Frontal cortex (tissue), 4 donors: ENCODE results near the gene XKRX. TPM values are rescaled to one million over a fixed set of nuclear protein-coding genes. Genes with fewer than 3 reads are reported as not detected.

Source experiments
- DNase-seq, 2 donors: peaks; one replicate each; pipeline ENCODE4 v3.0.0; 2012; ENCODE audit warnings: low spot score in 2 of 2
- FAIRE-seq: peaks from 2 replicates; lab custom pipeline; 2012; peaks lifted over from hg19 to GRCh38; lab: Jason Lieb, UNC
- total RNA-seq: library from RNA; depleted of rRNA; stranded (reverse); fragments of >200 nt; gene quantifications from one replicate; pipeline ENCODE4 v1.2.3, GENCODE V29; 2014
- donor health status: control.
- donor health status: control.
- donor health status: control.

Gene XKRX
- total RNA-seq = not detected

DNA sequence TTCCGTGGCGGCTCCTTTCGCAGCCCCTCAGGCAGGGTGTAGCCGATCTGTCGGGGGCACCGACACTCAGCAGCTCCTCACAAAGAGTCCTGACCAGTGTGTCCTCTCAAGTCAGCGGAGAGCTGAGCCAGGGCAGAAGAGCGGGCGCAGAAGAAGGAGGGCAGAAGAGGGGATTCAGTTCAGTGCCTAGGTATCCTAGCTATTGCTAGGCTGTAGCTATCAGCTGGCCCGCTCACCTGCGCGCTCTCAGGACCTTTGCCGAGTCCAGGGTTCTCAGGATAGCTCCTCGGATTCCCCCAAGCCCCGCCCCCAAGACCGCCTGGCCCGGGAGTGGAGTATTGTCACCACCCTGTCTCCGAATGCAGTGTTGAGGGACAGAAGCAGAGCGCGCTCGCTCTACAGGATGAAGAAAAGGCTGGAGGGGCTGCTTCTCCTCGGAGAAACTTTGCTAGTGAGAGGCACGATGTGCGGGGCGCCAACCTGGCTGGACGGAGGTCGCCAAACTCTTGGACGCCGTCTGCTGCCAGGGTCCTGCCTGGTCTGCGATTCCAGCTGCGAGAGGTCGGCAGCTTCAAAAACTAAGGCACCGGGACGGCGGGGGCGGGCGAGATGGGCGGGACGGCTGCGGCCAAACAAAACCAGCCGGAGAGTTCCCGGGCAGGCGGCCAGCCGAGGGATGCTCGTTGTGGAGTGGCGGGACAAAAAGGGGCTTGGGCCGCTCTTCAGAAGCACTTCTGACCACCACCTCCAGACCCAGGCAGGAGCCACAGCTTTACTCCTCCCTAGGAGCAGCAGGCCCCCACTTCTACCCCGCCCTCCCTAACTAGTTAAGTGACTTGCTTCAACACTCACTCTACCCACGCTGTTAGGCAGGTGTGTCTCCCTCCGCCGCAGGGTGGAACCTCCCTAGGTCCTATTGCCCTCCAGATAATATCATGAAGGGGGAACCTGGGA lies at the start of gene XKRX:
XKRX (minus strand) TSS at position 258 of the 954 bp plus-strand sequence. CDS start 613 bp downstream, outside the sequence.
- FAIRE-seq (no peak), DNase-seq (peak in 1 of 2 donors; percentile 16)

DNA sequence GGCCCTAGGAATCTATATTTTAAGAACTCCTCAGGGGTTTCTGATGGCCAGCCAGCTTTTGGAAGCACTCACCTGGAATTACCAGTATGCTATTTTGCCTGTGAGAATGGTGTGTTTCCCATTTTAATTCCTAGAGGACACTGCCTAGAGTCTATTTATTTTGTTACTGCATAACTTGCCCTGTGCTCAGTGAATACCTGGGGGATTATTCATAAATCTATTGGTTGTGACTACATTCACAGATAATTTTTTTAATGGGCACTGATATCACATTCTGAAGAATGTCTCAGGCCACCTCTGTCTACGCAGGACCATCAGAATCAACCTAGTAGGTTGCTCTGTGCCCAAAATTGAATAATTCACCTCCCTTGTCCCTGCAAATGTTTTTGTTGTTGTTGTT lies 47.5 kb upstream of the XKRX start:
- DNase-seq (no peak), FAIRE-seq (no peak)

DNA sequence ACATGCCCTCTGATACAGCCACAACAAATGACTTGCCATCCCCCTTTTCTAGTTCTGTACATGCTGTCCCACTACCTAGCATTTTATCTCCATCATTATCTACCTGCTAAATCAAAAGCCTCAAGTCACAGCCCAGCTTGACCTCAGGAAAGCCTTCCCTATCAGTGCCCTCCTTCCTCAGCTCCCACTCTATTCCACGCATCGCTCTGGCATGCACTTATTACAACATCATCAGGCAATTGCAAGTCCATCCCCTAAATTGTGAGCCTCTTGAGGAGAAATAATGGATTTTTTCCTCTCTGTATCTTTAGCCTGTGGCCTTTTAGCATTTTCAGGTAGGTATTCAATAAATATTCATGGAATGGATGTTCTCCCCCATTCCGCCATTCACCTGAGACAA lies 46.5 kb upstream of the XKRX start:
- FAIRE-seq (no peak), DNase-seq (no peak)

DNA sequence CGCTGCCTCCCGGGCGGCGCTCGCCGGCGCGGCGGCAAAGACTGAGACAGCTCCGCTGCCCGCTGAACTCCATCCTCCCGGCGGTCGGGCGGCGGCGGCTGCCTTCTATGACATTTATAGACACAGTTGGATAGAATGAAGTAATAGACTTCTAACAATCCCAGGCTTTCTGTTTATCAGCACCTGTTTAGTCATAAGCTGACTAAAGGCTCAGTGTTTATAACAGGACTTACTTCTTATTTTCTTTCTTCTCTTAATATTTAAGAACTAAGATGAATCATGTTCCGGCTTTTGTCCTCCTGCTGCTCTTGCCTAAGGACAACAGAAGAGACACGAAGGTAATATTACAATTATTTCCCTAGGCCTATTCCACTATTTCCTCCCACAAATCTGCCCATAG lies 44.7 kb upstream of the XKRX start:
- FAIRE-seq (no peak), DNase-seq (no peak)

DNA sequence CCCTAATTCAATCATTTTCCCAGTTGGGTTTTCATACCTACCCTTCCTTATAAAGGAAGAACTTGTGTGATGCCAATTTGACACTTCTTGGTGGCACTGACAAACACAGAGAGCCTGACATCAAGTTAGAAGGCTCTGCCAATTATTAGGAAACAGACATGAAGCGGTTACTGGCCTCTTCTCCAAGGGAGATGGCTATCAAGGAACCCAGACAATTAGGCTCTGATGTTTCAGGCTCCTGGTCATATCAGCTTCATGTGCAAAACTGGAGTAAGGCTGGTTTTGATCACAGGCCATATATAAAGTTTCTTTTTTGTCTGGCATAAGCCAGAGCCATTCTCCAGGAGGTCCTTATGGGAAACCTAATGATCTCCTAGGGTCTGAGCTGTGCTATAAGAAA lies 41.2 kb upstream of the XKRX start:
- DNase-seq (no peak), FAIRE-seq (no peak)

DNA sequence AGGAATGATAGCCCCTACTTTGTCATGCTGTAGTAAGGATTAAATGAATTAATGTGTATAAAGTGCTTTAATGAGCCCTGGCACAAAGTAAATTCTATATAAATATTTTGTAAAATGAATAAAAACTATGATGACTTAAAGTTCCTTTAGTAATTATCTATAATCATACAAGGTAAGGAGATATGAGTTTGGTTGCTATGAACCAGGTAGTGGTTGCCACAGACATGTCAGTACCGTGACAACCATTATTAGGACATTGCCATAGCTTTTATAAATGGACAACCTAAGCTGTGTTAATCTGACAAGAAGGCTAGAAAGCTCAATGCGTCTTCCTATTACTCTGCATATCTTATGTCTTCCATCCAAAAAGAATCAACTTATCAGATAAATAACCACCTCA lies 40.7 kb upstream of the XKRX start, which contains the start of gene ARL13A:
ARL13A (plus strand) TSS at position 301 of the 400 bp plus-strand sequence. CDS start 3,982 bp downstream, outside the sequence.
- FAIRE-seq = no peak
- no peak for DNase-seq

DNA sequence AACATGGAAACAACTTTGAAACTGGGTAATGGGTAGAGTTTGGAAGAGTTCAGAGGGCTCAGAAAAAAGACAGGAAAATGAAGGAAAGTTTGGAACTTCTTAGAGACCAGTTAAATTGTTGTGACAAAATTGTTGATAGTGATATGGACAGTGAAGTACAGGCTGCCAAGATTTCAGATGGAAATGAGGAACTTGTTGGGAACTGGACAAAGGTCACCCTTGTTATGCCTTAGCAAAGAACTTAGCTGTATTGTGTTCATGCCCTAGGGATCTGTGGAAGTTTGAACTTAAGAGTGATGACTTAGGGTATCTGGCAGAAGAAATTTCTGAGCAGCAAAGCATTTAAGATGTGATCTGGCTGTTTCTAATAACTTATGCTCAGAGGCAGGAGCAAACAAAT lies 35.6 kb upstream of the XKRX start:
- DNase-seq (no peak), FAIRE-seq (no peak)

DNA sequence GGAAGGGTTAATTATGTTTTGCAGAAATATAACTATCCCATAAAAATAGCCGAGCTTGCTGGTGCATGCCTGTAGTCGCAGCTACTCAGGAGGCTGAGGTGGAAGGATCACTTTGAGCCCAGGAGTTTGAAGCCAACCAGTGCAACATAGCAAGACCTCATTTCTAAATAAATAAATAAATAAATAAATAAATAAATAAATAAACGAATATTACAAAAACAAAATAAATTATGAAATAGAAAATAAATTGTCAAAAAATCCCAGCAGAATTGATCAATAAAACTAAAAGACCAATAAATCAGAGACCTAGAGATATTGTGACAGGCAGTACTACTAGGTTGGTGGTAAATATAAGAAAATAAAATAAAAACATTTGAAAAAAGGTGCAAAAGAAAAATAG lies 34.1 kb upstream of the XKRX start:
- no peak for DNase-seq
- peak; percentile 52 for FAIRE-seq

DNA sequence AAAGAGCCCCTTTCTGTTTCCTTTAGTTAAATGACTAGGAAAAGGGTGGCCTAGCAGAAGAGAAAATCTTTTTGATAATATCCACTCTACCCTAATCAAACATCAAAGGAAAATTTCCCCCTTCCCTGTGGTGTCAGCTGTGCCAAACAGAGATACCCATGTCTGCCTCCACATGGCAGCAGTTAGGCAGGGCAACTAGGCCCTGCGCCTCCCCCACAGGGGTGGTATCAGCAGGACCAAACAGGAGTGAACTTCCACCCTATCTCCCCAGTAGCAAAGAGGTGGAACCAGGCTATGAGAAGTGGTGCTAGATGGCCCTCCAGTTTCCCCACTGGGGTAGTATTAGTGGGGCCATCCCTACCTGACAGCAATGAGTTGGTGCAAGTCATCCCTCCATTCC lies 19.8 kb upstream of the XKRX start:
- FAIRE-seq = no peak
- no peak for DNase-seq

DNA sequence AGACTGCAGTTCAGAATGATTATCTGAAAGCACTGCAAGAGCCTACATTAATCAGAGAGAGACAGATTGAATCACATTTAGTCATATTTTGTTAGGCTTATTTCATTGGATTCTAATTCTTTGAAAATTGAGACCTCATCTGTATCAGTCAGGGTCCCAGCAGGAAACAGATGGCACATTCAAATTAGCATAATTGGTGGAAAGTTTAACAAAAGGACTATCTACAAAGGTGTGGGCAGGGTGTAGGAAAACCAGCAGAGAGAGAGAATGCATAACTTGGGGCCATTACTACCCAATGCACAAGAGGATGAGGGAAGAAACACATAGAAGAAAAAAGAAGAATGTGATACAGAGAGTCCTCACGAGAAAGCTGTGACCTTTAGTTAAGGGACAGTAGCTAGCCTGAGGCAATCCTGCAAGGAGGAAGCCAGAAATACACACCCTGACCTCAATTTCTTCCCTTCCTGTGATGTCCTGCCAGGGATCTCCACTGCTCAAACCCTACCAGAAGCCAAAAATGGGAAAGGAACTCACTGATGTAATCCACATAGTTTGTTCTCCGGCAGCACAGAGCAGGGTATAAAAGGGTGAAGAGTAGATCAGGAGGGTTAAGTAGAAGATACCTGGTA lies 17.7 kb upstream of the XKRX start:
- FAIRE-seq (no peak), DNase-seq (no peak)

DNA sequence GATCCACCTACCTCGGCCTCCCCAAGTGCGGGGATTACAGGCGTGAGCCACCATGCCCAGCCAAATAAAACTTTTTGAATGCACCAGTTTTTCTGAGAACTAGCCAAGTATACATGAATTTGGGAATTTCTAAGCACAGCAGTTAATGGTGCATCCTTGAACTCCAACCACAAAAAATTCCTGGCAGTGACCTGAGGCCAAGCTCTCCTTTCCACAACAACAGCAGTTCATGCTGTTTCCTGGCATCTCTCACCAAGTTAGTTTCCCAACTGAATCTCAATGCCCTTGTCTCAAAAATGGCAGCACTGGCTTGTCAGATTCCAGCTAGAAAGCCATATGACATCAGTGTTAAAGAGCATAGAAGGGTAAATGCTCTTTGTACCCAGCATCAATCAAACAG lies 15.9 kb upstream of the XKRX start:
- FAIRE-seq = no peak
- DNase-seq = no peak

DNA sequence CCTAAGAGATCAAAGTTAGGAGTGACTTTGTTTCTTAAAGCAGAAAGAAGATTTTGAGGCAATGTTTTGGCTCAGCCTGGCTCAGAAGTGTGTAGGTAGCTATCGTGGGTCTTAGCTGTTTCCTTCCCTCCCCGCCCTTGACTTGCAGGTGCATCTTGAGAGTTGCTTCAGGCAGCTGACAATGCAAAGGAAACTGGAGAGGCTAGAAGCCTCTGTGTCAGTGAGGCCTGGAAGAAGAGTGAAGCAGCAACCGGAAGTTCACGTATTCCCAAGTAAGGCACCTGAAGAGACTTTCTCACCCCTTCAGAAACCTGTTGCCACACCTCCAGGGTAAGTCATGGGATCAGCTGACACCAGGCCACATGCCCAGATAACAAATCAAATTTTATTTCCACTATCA lies 10.6 kb upstream of the XKRX start:
- FAIRE-seq (no peak), DNase-seq (no peak)

DNA sequence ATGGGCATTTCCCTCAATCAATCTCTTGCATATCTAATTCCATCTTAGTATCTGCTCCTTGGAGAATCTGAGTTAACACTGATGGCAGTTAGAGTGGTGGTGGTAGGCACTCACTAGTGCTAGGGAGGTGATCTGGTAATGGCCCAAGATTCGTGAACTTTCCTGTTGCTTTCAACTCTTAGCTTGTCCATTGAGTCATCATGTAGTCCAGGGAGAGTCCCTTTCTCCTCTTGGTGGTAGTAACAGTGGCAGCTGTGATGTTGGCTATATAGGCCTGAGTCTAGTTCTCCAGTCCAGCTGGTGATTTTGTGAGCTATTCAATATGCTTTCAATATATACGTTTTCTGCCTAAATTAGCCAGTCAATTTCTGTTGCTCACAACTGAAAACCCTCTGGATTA lies 7.0 kb upstream of the XKRX start:
- FAIRE-seq = no peak
- DNase-seq = no peak

DNA sequence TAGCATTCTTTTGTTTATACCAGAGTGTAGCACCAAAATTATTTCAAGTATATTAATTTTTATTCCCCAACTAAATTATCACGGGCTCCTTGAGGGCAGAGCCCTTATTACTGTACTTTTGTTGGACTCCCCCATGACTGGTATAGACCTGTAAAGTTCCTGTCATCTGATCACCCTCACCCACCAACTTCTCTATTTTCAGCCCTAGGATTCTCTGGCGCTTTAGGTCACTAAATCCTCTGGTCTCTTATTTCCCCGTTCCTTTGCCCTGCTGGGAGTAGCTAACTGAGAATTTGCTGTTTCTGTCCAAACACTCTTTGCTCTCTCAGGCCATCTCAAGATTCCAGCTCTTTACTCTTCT lies 3.2 kb upstream of the XKRX start:
- FAIRE-seq = no peak
- no peak for DNase-seq

DNA sequence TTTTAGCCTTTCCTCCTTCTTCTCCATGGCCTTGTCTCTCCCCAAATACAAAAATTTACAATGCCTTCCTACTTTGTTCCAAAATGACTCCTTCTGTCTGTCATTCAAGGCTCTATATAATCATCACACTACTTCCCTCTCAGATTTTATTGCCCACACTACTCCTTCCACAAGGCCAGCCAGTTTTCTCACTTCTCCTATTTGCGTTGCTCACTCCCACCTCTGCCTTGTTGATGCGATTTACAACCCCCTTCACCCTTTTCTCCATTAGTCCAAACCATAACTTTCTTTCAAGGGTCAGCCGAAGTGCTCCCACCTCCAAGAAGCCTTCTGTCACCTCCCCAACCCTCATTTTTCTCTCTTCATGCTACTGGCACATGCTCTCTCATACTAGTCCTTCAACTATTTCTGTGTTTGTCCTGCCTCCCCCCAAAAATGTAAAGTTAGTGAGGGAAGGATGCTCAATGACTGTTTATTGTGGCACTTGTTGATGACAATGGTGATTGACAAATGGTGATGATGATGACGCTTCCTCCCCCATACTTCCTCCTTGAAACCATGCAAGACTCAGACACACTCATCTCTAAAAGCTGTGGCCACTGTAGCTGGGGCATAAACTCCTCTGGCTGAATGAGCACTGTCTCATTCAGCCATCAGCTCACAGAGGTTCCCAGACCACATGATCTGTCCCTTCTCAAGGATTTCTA lies 2.7 kb upstream of the XKRX start:
- DNase-seq = no peak
- no peak for FAIRE-seq

DNA sequence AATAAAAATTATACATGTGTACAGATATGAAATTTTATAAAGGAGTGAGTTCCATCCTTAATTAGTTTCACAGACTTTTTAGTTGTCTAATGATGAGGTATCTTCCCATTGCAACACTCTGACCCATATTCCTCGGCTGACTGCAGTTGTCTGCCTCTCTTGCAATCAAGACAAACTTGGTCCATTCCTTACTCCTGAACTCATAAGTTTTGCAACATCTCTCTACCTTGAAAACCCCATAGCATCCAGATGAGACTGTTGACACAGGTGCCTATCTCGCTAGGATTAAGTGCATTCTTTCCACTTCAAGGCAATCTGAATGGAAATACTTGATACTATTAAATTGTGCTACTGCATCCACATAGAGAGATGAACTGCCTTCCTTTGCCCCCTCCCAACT lies 2.3 kb downstream of the XKRX start:
- FAIRE-seq = no peak
- no peak for DNase-seq

DNA sequence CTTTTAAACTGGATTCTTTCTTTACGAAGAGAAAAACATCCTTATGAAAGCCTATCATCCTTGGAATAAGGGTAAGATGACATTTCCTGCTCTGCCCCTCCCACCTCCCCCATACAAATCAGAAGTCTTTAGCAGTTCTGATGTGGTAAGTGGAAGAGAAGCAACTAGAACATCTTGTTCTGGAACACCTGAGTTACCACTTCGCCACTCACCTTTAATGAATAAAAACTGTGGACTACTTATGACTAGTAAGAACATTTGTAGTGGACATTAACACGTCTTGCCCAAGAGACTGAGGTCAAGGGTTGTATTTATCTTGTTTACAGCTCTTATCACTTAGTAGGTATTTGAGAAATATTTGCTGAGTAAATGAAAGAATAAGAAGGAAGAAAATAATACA lies 4.3 kb downstream of the XKRX start:
- FAIRE-seq (no peak), DNase-seq (no peak)

DNA sequence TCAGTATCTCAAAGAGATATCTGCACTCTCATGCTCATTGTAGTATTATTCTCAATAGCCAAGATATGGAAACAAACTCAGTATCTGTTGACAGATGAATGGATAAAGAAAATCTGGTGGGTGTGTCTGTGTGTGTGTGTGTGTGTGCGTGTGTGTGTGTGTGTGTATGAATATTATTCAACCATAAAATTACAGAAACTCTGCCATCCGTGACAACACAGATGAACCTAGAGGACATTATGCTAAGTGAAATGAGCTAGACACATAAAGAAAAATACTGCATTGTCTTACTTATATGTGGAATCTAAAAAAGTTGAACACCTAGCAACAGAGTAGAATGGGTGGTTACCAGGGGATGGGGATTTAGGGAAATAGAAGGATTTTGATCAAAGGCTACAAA lies 13.2 kb downstream of the XKRX start:
- DNase-seq = no peak
- no peak for FAIRE-seq

DNA sequence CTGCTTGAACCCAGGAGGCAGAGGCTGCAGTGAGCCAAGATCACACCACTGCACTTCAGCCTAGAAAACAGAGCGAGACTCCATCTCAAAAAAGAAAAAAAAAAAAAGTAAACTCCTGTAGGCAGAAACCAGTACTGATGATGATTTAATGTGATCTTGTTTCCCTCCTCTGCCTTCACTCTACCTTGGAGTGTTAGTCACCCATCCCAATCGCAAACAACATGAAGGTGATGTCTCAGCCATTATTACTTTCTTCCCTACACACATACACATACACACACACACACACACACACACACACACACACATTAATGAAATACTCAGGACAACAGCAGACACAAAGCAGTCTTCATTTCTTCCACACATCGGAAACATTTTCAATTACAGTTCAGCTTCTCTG lies 15.6 kb downstream of the XKRX start:
- FAIRE-seq = no peak
- no peak for DNase-seq

DNA sequence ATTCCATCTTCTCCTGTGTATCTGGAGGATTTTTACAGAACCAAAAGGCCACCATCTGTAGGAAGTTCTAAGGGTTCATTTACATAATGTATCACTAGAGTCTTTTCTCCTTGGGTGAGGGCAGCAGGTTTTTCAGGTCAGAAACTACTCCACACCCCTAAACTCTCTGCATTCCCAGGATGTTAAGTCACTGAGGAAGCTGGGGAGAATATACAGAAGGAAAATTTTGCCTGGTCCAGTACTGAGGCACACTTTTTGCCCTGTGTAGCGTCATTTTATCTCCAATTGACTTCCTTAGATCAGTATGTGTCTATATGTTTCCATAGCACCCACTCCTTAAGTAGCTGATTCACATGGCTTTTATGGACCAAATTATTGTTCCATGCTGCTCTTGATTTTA lies 17.0 kb downstream of the XKRX start:
- DNase-seq = no peak
- no peak for FAIRE-seq

DNA sequence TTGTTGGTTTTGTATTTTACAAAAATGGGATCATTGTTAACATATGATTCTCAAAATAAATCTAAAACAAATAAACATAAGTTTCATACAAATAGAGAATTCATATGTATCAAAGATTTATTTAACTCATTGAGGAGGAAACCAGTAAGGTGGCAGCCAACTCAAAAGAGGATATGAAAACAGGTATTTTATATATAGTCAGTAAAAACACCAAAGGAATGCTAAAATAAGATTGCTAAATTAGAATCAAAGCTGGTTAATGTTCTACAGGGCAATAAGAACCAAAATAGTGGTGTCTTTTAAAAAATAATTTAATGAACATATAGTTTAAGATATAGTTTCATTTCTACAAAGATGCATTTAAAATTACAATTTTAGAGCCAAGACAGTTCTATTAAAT lies 23.1 kb downstream of the XKRX start:
- FAIRE-seq (no peak), DNase-seq (no peak)
